GM12878 (cell line): Measurements from ENCODE around the gene MFNG. TPM values are rescaled to one million over a fixed set of nuclear protein-coding genes. Genes with fewer than 3 reads are reported as not detected.

Source experiments
- ATAC-seq: fragments of 200-7000 bp; cut with Tn5 transposase; 3 replicates; pipeline ENCODE4 v1.9.1; 2020; ENCODE audit warnings: mild to moderate bottlenecking, moderate library complexity
- BruUV-seq: library from RNA; stranded (reverse); fragments of 400-500 nt; replicated peaks from 2 replicates; lab custom pipeline; 2021; lab: Mats Ljungman, UMichigan
- CTCF ChIA-PET: fragments of 300-600 bp; sonication (Branson Sonifier 250); formaldehyde crosslinking; extraction: SDS; loops from one replicate; lab custom pipeline; 2021; ENCODE audit warnings: inconsistent platforms; lab: Yijun Ruan, JAX
- POLR2A ChIA-PET: fragments of 350-600 bp; formaldehyde crosslinking; extraction: SDS; loops from one replicate; lab custom pipeline; 2021; ENCODE audit warnings: inconsistent platforms; lab: Charles Lee
- RAD21 ChIA-PET: fragments of 300-600 bp; sonication (Branson Sonifier 250); formaldehyde crosslinking; loops from one replicate; lab custom pipeline; 2023; ENCODE audit warnings: antibody characterized with exemption; ENCODE audit not compliant: unreplicated experiment; lab: Charles Lee
- SMC1A ChIA-PET: fragments of 300-600 bp; sonication (Branson Sonifier 250); formaldehyde crosslinking; loops from one replicate; lab custom pipeline; 2023; ENCODE audit not compliant: unreplicated experiment, uncharacterized antibody; lab: Charles Lee
- DNase-seq: peaks from one replicate; pipeline ENCODE4 v3.0.0-alpha.2; 2011; ENCODE audit warnings: low read depth, low spot score
- FAIRE-seq: peaks from 3 replicates; lab custom pipeline; 2011; peaks lifted over from hg19 to GRCh38; lab: Jason Lieb, UNC
- H2AFZ ChIP-seq: 2 replicates; pipeline ENCODE4 v1.6.0; 2011; ENCODE audit warnings: low read depth, low read length, control low read depth; ENCODE audit not compliant: control insufficient read depth
- H3K27ac ChIP-seq: 2 replicates; pipeline ENCODE4 v1.5.1; 2011; ENCODE audit warnings: control low read depth; ENCODE audit not compliant: control insufficient read depth, insufficient read depth
- H3K27me3 ChIP-seq, 2 experiments: replicated peaks in 1 of 2; 2 replicates each; pipeline versions ENCODE4 v1.6.0 to v1.6.1; 2011; ENCODE audit warnings: low read length in 1 of 2; ENCODE audit not compliant: control insufficient read depth in 2 of 2, insufficient read depth in 2 of 2
- H3K36me3 ChIP-seq, 2 experiments: 2 replicates each; pipeline ENCODE4 v1.5.1; 2011; ENCODE audit warnings: low read length in 1 of 2; ENCODE audit not compliant: control insufficient read depth in 2 of 2, insufficient read depth in 2 of 2
- H3K4me1 ChIP-seq: 2 replicates; pipeline ENCODE4 v1.6.1; 2011; ENCODE audit warnings: mild to moderate bottlenecking, low read length, moderate library complexity, mixed read lengths; ENCODE audit not compliant: control insufficient read depth, insufficient read depth
- H3K4me2 ChIP-seq: 2 replicates; pipeline ENCODE4 v1.6.0; 2011; ENCODE audit warnings: control low read depth; ENCODE audit not compliant: control insufficient read depth, insufficient read depth
- H3K4me3 ChIP-seq: fragments of 200-600 bp; sonication (generic); 2 replicates; pipeline ENCODE4 v1.5.1; 2016
- H3K79me2 ChIP-seq: 2 replicates; pipeline ENCODE4 v1.6.0; 2011; ENCODE audit warnings: low read length; ENCODE audit not compliant: control insufficient read depth, insufficient read depth
- H3K9ac ChIP-seq: 2 replicates; pipeline ENCODE4 v1.8.0; 2011; ENCODE audit warnings: low read length, control low read depth, mixed read lengths; ENCODE audit not compliant: control insufficient read depth, insufficient read depth
- H3K9me3 ChIP-seq: replicated peaks from 3 replicates; pipeline ENCODE4 v1.5.1; 2011; ENCODE audit warnings: mild to moderate bottlenecking, low read length; ENCODE audit not compliant: control insufficient read depth, insufficient read depth
- H4K20me1 ChIP-seq: 2 replicates; pipeline ENCODE4 v1.6.0; 2011; ENCODE audit not compliant: control insufficient read depth, insufficient read depth
- CHD1 ChIP-seq: IDR thresholded peaks from 2 replicates; pipeline ENCODE4 v1.6.1; 2012; ENCODE audit warnings: low read depth, low read length, improper control_type of control experiment
- GABPA ChIP-seq: IDR thresholded peaks from 2 replicates; pipeline ENCODE4 v1.6.1; 2014; ENCODE audit warnings: antibody characterized with exemption, low read depth, mild to moderate bottlenecking, inconsistent platforms
- MTA3 ChIP-seq: IDR thresholded peaks from 2 replicates; pipeline ENCODE4 v1.6.1; 2012; ENCODE audit warnings: low read length, inconsistent platforms, borderline replicate concordance
- NFYA ChIP-seq: IDR thresholded peaks from 2 replicates; pipeline ENCODE4 v1.6.1; 2011; ENCODE audit warnings: low read depth, mild to moderate bottlenecking, low read length, improper control_type of control experiment, borderline replicate concordance
- TARDBP ChIP-seq: IDR thresholded peaks from 2 replicates; pipeline ENCODE4 v1.6.1; 2016; ENCODE audit warnings: borderline replicate concordance
- TCF12 ChIP-seq: IDR thresholded peaks from 2 replicates; pipeline ENCODE4 v1.6.1; 2011; ENCODE audit warnings: low read depth, mild to moderate bottlenecking, low read length
- TCF7 ChIP-seq: IDR thresholded peaks from 2 replicates; pipeline ENCODE4 v1.6.1; 2014; ENCODE audit warnings: antibody characterized with exemption, borderline replicate concordance
- WGBS: methylation state at CpG from one replicate; pipeline ENCODE4 v1.1.6; 2016; ENCODE audit warnings: low lambda C conversion rate; ENCODE audit not compliant: insufficient replicate concordance, insufficient coverage; ENCODE audit errors: missing lambda C conversion rate; 5-methylcytosine and 5-hydroxymethylcytosine counted together
- in situ Hi-C: fragments of 300-500 bp; cut with MboI; formaldehyde crosslinking; loops from 9 replicates; pipeline ENCODE4 v1.14.3; 2018; ENCODE audit warnings: mixed read lengths
- intact Hi-C: fragments of 100-400 bp; cut with micrococcal nuclease; formaldehyde crosslinking; loops from one replicate; pipeline ENCODE4 v1.14.2; 2022; ENCODE audit not compliant: unreplicated experiment
- polyA plus RNA-seq, 11 experiments: library from polyadenylated mRNA; depleted of rRNA in 4 of 11; unstranded in 6 of 11; stranded (reverse) in 5 of 11; fragments of >200 nt; fragmentation: Nextera tagmentation in 4 of 11; fragmentation: Illumina TruSeq in 1 of 11; extraction: Ambion mirVana in 4 of 11; extraction: Trizol in 1 of 11; gene quantifications; 1 replicate in 1 of 11; 2 replicates in 10 of 11; pipeline versions ENCODE4 v1.2.1 to v1.2.3, GENCODE V29; 2011 to 2016; ENCODE audit warnings: inconsistent platforms in 2 of 11, missing spikeins in 2 of 11, low read depth in 1 of 11
- total RNA-seq, 4 experiments: library from RNA; depleted of rRNA in 3 of 4; stranded (reverse); fragments of >200 nt in 3 of 4; fragmentation: Illumina TruSeq in 1 of 4; extraction: Trizol in 1 of 4; gene quantifications; 2 replicates each; pipeline versions ENCODE4 v1.2.1 to v1.2.3, GENCODE V29; 2013 to 2021
- TF ChIP-seq, protein P1 (sequence below): fragments of 450-650 bp; IDR thresholded peaks from 2 replicates; pipeline ENCODE4 v1.6.1; 2017; ENCODE audit warnings: mild to moderate bottlenecking, low read depth, inconsistent platforms; ENCODE audit not compliant: poor library complexity, severe bottlenecking
- TF ChIP-seq, protein P2 (sequence below): IDR thresholded peaks from 2 replicates; pipeline ENCODE4 v1.6.1; 2011; ENCODE audit warnings: borderline replicate concordance, low read depth, mild to moderate bottlenecking, moderate library complexity, low read length; ENCODE audit not compliant: insufficient read depth, poor library complexity, severe bottlenecking
- TF ChIP-seq, protein P3 (sequence below), 3 experiments: IDR thresholded peaks in 2 of 3; conservative IDR thresholded peaks in 1 of 3; 2 replicates each; pipeline ENCODE4 v1.5.1; 2011; ENCODE audit warnings: low read depth in 3 of 3, low read length in 3 of 3, mild to moderate bottlenecking in 3 of 3, control low read depth in 2 of 3, moderate library complexity in 2 of 3, inconsistent platforms in 1 of 3, mixed read lengths in 1 of 3; ENCODE audit not compliant: control insufficient read depth in 2 of 3, insufficient read depth in 1 of 3; ENCODE audit errors: extremely low read depth in 1 of 3

The MFNG gene
- total and polyA plus RNA-seq, 10 of the 15 experiments (the other 5 are each of a cell fraction or from before 2014, with no cell fraction given) = 11.5 to 117 (median 68.5) TPM

DNA sequence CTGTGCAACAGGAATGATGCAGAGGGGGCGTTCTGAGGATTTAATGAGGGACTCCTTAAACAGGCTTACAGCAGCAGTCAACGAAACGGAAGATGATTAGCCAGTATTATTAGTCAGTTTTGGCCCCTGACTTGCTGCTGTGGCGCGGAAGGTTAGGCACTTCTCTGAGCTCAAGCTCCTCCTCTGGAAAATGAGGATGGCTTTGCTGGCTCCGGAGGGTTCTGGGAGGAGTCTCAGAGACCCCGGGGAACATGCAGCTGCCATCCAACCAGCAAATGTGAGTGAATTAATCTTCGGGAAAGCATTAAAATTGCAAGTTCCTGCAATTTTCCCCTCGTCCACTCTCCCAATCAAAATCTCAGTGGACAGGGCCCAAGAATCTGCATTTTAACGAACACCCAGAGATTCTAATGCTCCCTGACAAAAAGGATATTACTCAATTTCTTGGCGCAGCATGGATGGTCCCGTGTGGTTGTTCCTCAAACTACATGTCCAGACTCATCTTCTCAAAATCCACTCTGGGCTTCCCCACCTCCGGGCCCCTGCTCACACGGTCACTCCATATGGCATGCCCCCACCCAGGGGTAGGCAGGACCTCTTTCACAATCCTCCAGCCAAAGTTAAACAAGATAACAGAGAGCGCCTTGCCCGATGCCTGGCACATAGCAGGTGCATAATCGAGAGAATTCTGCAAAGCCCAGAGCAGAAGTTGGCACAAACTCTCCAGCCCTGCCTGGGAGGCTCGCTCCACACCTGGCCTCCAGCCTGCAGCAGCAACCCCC lies 65.3 kb downstream of the MFNG start:
- intact Hi-C loops = no loop called here
- H3K9ac ChIP-seq = no peak overlapping the region
- H3K27ac ChIP-seq = no peak overlapping the region
- 18% methylated on average over 18 of the region's 18 CpGs for WGBS
- no peaks in the 10 kb centered on the region for H3K9me3 ChIP-seq
- POLR2A ChIA-PET = no interaction called here
- FAIRE-seq = no peak
- no peaks in the 10 kb centered on the region for H3K4me1 ChIP-seq
- no peak overlapping the region for H3K4me2 ChIP-seq
- no peak overlapping the region for H3K4me3 ChIP-seq
- BruUV-seq = no TSS peak
- no peaks in the 10 kb centered on the region for H4K20me1 ChIP-seq
- H3K79me2 ChIP-seq = no peaks in the 10 kb centered on the region
- SMC1A ChIA-PET = no interaction called here
- RAD21 ChIA-PET = no interaction called here
- H3K27me3 ChIP-seq = peaks cover 12 to 14% of the 10 kb centered on the region in 2 experiments
- DNase-seq = no peak
- in situ Hi-C loops = no loop called here
- CTCF ChIA-PET = no interaction called here
- ATAC-seq = no peak
- no peaks in the 10 kb centered on the region for H3K36me3 ChIP-seq
- H2AFZ ChIP-seq = no peak overlapping the region
- TF ChIP-seq MTA3 (no peak), NFYA (no peak), CHD1 (no peak), TARDBP (no peak), TCF7 (no peak), GABPA (no peak), TCF12 (no peak)
- TF ChIP-seq, protein P1, sequence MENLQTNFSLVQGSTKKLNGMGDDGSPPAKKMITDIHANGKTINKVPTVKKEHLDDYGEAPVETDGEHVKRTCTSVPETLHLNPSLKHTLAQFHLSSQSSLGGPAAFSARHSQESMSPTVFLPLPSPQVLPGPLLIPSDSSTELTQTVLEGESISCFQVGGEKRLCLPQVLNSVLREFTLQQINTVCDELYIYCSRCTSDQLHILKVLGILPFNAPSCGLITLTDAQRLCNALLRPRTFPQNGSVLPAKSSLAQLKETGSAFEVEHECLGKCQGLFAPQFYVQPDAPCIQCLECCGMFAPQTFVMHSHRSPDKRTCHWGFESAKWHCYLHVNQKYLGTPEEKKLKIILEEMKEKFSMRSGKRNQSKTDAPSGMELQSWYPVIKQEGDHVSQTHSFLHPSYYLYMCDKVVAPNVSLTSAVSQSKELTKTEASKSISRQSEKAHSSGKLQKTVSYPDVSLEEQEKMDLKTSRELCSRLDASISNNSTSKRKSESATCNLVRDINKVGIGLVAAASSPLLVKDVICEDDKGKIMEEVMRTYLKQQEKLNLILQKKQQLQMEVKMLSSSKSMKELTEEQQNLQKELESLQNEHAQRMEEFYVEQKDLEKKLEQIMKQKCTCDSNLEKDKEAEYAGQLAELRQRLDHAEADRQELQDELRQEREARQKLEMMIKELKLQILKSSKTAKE = no peak
- TF ChIP-seq, protein P2, sequence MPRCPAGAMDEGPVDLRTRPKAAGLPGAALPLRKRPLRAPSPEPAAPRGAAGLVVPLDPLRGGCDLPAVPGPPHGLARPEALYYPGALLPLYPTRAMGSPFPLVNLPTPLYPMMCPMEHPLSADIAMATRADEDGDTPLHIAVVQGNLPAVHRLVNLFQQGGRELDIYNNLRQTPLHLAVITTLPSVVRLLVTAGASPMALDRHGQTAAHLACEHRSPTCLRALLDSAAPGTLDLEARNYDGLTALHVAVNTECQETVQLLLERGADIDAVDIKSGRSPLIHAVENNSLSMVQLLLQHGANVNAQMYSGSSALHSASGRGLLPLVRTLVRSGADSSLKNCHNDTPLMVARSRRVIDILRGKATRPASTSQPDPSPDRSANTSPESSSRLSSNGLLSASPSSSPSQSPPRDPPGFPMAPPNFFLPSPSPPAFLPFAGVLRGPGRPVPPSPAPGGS = no peak
- TF ChIP-seq, protein P3, sequence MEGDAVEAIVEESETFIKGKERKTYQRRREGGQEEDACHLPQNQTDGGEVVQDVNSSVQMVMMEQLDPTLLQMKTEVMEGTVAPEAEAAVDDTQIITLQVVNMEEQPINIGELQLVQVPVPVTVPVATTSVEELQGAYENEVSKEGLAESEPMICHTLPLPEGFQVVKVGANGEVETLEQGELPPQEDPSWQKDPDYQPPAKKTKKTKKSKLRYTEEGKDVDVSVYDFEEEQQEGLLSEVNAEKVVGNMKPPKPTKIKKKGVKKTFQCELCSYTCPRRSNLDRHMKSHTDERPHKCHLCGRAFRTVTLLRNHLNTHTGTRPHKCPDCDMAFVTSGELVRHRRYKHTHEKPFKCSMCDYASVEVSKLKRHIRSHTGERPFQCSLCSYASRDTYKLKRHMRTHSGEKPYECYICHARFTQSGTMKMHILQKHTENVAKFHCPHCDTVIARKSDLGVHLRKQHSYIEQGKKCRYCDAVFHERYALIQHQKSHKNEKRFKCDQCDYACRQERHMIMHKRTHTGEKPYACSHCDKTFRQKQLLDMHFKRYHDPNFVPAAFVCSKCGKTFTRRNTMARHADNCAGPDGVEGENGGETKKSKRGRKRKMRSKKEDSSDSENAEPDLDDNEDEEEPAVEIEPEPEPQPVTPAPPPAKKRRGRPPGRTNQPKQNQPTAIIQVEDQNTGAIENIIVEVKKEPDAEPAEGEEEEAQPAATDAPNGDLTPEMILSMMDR (IDR thresholded peaks at IDR 0.05 in 2 of 3, conservative IDR thresholded peaks at IDR 0.05 in 1 of 3; ENCODE audit: control insufficient read depth in 2 of 3, extremely low read depth in 1 of 3, insufficient read depth in 1 of 3, low read depth in 3 of 3, low read length in 3 of 3) = no peak
